Middle frontal gyrus (tissue), 1 donor: ENCODE data around the gene EYS.
"Not testable (repeated sequence)": the region's sequence is repeated elsewhere in the genome, so short reads cannot be mapped to it uniquely, and the experiment has no call there.

Experiments used
- DNase-seq: peaks from one replicate; pipeline ENCODE4 v3.0.0-alpha.2; 2015; ENCODE audit warnings: low spot score; ENCODE audit errors: extremely low spot score

Gene EYS

GRCh38 chr6:65637289-65638046, 69.6 kb downstream of the EYS start:
- no peak for DNase-seq

- no peak for DNase-seq
These were observed 73.5 kb downstream of the EYS start for GRCh38 chr6:65633501-65633900.

- no peak for DNase-seq
These were observed 75.3 kb downstream of the EYS start for GRCh38 chr6:65631711-65632110.

GRCh38 chr6:65627434-65627999, 79.5 kb downstream of the EYS start:
- not testable (repeated sequence) for DNase-seq

DNA sequence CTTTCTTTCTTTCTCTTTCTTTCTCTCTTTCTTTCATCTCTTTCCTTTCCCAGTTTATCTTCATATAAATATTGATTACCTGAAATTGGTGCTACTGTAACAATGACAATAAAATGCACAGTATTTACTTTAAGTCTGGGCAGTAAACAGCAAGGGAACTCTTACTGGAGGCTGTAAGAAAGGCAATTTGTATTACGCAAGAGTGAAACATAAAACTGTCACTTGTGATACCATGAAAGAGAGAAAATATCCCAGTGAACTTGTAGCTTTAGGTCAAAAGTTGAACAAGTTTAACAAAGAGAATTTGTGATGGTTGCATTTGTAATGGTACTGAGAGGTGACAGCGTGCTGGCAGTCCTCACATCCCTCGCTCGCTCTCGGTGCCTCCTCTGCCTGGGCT, 80.0 kb downstream of the EYS start:
- no peak for DNase-seq

- DNase-seq, result no peak
These were observed 83.5 kb downstream of the EYS start for GRCh38 chr6:65623566-65623965.

DNA sequence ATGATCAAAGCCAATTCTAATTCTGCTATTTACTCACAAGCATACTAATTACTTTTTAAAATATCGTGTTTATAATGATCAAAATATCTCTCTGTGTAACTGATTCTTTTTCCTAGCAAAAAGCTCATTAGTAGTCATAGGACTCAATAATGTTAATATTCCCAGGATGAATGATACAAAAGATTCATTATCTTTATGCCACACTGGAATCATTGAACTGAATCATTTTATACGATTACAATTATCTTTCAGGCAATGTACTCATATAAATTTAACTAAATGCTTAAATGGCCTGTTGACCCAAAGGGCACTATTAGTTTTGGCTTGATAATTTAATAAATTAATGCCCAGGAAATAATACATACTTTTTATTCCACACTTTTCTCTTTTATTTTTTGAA, 96.3 kb downstream of the EYS start:
- no peak for DNase-seq

DNA sequence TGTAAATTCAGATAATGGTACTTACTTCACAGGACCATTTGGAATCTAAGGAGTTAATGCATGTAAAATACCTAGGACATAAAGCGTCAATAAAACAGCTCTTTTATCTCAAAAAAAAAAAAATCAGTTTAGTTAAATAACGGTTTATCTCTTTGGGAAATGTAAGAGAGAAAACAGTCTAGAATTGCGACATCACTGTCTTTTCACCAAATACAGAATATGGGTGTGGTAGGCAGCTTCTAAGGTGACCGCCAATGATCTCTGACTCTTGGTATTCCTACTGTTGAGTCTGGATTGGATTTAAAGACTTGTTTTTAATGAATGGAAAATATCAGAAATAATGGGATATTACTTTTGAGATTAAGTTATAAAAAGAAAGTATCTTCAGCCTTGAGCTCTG, 111.5 kb downstream of the EYS start:
- DNase-seq, result no peak

DNA sequence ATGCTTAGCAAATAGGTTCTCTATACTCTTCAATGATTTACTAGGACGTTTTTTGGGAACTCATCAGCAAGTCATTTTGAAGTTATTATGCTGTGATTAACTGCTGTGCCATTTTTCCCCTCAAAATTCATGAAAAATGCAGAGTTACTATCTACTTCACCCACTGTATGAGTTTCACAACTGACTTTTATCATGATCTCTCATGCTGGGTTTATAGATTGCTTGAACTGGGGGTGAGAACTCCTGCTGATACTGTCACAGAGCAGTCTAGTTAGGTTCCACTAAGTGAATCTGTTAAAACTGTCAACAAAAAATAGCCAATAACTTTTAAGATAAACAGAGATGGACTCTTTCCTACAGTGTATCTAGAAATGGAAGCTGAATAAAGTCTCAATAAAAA, 136.7 kb downstream of the EYS start:
- no peak for DNase-seq

DNA sequence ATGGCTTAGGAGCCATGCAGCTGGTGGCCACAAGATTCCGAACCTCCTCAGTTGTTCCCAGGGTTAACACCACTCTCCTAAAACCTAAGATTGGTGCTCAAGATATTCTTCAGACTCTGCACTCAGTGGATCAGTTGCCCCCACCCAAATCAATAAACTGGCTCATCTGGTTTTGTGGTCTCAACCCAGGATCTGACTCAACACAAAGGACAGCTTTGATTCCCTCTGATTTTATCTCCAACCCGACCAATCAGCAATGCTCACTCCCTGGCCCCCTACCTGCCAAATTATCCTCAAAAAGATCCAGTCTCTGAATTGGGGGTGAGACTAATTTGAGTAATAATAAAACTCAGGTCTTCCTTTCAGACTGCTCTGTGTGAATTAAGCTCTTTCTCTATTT, 137.5 kb downstream of the EYS start:
- no peak for DNase-seq

DNA sequence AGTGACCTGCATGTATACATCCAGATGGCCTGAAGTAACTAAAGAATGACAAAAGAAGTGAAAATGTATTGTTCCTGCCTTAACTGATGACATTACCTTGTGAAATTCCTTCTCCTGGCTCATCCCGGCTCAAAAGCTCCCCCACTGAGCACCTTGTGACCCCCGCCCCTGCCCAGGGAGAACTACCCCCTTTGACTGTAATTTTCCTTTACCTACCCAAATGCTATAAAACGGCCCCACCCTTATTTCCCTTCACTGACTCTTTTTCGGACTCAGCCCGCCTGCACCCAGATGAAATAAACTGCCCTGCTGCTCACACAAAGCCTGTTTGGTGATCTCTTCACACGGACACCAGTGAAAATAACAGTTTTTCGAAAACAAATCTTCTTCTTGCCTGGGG, 138.0 kb downstream of the EYS start:
- not testable (repeated sequence) for DNase-seq

DNA sequence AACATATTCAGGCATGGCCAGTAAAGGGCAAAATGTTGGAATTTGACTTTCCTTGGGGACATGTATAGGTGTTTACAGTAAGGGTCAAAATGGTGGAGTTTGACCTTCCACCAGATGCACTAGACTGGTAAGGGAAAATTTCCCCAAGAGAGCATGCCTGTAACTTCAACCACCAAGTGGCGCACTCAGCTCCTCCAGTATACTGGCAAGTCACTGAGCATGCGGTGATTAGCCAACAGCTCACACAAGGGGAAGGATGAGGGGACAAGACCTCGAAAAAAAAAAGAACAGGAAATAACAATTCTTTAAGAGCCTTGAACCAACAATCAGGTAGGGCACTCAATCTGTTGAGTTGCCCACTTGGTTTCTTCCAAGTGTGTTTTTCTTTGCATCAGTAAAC, 140.9 kb downstream of the EYS start:
- DNase-seq, result no peak

GRCh38 chr6:65558071-65558470, 149.0 kb downstream of the EYS start:
- no peak for DNase-seq

DNA sequence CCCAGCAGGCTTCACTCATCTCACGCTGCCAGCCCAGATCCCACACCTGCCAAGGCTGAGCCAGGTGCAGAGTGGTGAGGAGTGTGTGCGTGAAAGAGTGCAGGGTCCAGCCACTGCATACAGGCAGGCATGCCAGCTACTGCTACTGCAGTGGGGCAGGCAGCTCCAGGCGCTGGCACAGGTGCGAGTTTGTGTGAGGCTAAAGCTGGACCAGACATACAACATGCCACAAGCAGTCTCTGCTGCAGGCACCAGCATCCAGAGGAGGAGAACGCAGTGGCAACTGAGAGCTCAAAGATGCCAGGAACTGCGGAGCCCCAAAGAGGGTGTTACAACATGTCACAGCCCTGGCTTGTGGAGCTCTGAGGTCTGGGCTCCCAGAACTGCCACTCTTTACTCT, 149.8 kb downstream of the EYS start:
- no peak for DNase-seq

DNA sequence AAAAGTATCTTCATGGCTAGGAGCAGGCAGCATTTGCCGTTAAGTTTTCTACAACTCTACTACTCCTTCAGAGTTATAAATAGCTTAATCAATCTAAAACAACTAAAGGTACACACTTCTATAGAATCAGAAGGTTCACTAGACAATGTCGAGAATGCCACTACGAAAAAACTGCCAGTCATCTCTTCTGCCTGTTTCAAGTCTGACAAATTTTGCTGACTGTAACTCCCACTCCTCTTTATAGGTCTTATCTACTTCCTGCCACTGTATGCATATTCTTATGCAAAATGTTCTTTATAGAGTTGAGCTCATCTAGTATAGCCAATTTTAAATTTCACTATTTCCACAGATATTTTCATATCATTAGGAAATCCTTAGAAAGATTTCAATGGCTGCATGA, 160.1 kb downstream of the EYS start:
- DNase-seq, result no peak

GRCh38 chr6:65545920-65546319, 161.1 kb downstream of the EYS start:
- no peak for DNase-seq

DNA sequence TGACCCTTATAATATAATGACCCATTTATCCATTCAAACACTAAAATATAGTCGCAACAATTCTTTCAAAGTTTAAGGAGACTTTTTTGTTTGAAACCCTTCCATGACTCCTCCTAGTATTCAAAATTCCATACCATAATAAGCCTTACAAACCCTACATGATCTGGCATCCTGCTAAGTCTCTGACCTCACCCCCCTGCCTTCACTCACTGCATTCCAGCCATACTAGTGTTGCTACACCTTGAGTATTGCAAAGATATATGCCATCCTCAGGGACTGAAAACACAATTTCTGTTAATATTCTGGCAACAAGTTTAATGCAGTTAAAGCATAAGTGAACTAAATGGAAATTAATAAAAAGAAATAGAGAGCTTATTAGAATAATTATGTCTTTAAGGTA, 168.4 kb downstream of the EYS start:
- no peak for DNase-seq

DNA sequence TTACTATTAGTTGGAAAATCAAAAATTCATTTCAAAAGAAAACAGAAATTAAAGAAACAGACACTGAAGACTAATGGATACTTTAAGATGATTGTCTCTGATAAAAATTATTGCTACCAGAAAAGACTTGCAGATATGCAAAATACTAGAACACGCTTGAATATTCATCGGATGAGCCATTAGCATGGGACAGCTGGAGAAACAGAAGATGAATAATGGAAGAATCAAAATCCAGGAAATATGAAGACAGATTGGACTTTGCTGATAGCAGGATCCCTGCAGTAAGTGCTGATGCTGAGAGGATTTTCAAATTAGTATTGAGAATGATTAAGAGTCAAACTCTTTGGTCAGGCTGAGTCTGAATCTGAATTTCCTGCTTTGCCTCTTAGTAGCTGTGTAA, 169.4 kb downstream of the EYS start:
- no peak for DNase-seq

DNA sequence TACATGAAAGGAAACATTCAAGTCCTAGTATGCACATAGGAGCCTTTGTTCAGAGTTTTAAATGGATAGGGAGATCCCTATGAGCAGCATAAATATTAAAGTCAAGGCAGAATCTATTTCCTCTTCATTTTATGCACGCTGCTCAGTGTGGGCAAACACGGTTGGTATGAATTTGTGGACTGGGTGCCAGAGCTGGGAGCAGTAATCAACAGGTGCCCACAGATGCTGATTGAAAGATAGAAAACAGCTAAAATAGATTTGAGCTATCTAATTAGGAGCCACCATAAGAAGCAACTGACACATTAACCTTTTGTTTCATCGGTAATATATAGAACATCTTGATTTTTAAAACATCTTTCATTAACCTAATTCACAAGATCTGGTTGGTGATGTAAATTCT, 175.5 kb downstream of the EYS start:
- DNase-seq, result no peak

GRCh38 chr6:65524232-65524631, 182.8 kb downstream of the EYS start:
- DNase-seq, result no peak

DNA sequence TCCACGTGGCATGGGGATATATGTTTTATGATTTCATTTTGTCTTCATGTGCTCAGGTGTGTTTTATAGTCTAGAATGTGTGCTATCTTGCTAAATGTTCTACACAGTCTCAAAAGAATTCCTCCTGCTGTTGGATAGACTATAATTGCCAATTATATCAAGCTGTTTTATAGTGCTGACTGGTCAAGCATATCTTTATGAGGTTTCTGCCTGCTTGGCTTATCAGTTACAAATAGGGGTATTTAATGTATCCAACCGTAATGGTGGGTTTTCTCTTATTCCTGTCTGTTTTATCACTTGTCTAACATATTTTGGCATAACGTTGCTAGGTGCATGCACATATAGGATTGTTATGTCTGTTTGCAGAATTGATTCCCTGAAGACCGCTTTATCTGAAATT, 201.3 kb downstream of the EYS start:
- DNase-seq, result no peak

- no peak for DNase-seq
These were observed 206.0 kb downstream of the EYS start for GRCh38 chr6:65501045-65501444.

DNA sequence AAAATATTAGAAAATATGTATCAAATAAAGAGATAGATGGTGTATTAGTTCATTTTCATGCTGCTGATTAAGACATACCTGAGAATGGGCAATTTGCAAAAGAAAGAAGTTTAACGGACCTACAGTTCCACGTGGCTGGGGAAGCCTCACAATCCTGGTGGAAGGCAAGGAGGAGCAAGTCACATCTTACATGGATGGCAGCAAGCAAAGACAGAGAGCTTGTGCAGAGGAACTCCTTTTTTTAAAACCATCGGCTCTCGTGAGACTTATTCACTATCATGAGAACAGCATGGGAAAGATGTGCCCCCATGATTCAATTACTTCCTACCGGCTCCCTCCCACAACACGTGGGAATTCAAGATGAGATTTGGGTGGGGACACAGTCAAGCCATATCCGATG, 223.4 kb downstream of the EYS start:
- DNase-seq, result not testable (repeated sequence)
